HEK293 (cell line): ENCODE results near the gene AARSD1.

ENCODE experiments used
- ATF2 ChIP-seq: fragments of 450-650 bp; formaldehyde crosslinking; IDR thresholded peaks from 2 replicates; pipeline ENCODE4 v1.5.1; 2016; ENCODE audit warnings: missing biosample characterization, missing genetic modification characterization, low read depth
- BCL6B ChIP-seq: fragments of 450-650 bp; formaldehyde crosslinking; IDR thresholded peaks from 2 replicates; pipeline ENCODE4 v1.5.1; 2017; ENCODE audit warnings: missing biosample characterization, missing genetic modification characterization
- ELK4 ChIP-seq: IDR thresholded peaks from 2 replicates; pipeline ENCODE4 v1.6.1; 2011; ENCODE audit warnings: mild to moderate bottlenecking, low read depth, low read length, borderline replicate concordance
- GLIS1 ChIP-seq: fragments of 450-650 bp; formaldehyde crosslinking; IDR thresholded peaks from 2 replicates; pipeline ENCODE4 v1.5.1; 2016; ENCODE audit warnings: missing biosample characterization, missing genetic modification characterization
- HOXD13 ChIP-seq: sonication (generic); formaldehyde crosslinking; IDR thresholded peaks from 2 replicates; pipeline ENCODE4 v1.8.0; 2022; ENCODE audit warnings: missing genetic modification reagents, borderline replicate concordance
- KLF17 ChIP-seq: fragments of 450-650 bp; formaldehyde crosslinking; IDR thresholded peaks from 2 replicates; pipeline ENCODE4 v1.5.1; 2016; ENCODE audit warnings: missing biosample characterization, missing genetic modification characterization
- SCRT1 ChIP-seq: fragments of 450-650 bp; formaldehyde crosslinking; IDR thresholded peaks from 2 replicates; pipeline ENCODE4 v1.5.1; 2016; ENCODE audit warnings: missing biosample characterization, missing genetic modification characterization, borderline replicate concordance
- SCRT2 ChIP-seq: fragments of 450-650 bp; formaldehyde crosslinking; IDR thresholded peaks from 2 replicates; pipeline ENCODE4 v1.5.1; 2016; ENCODE audit warnings: missing biosample characterization, missing genetic modification characterization
- SETDB1 ChIP-seq: IDR thresholded peaks from one replicate; pipeline ENCODE4 v1.6.1; 2017; ENCODE audit warnings: mild to moderate bottlenecking, low read length, moderate library complexity, mixed read lengths; ENCODE audit not compliant: insufficient read length
- YY1 ChIP-seq: fragments of 450-650 bp; formaldehyde crosslinking; IDR thresholded peaks from 2 replicates; pipeline ENCODE4 v1.5.1; 2018; ENCODE audit warnings: missing biosample characterization, missing genetic modification characterization
- ZBTB49 ChIP-seq: fragments of 450-650 bp; formaldehyde crosslinking; IDR thresholded peaks from 2 replicates; pipeline ENCODE4 v1.5.1; 2016; ENCODE audit warnings: missing biosample characterization, missing genetic modification characterization, low read depth
- ZBTB8A ChIP-seq: fragments of 450-650 bp; formaldehyde crosslinking; IDR thresholded peaks from 2 replicates; pipeline ENCODE4 v1.5.1; 2016; ENCODE audit warnings: missing biosample characterization, missing genetic modification characterization
- ZFP37 ChIP-seq: fragments of 450-650 bp; formaldehyde crosslinking; IDR thresholded peaks from 2 replicates; pipeline ENCODE4 v1.5.1; 2016; ENCODE audit warnings: missing biosample characterization, missing genetic modification characterization
- ZNF132 ChIP-seq: fragments of 450-650 bp; formaldehyde crosslinking; IDR thresholded peaks from 2 replicates; pipeline ENCODE4 v1.5.1; 2017; ENCODE audit warnings: missing biosample characterization, missing genetic modification characterization, borderline replicate concordance
- ZNF223 ChIP-seq: fragments of 450-650 bp; formaldehyde crosslinking; IDR thresholded peaks from 2 replicates; pipeline ENCODE4 v1.5.1; 2016; ENCODE audit warnings: missing biosample characterization, missing genetic modification characterization
- ZNF26 ChIP-seq: fragments of 450-650 bp; formaldehyde crosslinking; IDR thresholded peaks from 2 replicates; pipeline ENCODE4 v1.5.1; 2016; ENCODE audit warnings: missing biosample characterization, missing genetic modification characterization
- ZNF341 ChIP-seq: fragments of 450-650 bp; formaldehyde crosslinking; IDR thresholded peaks from 2 replicates; pipeline ENCODE4; 2016; ENCODE audit warnings: low read depth, missing biosample characterization, missing genetic modification characterization
- ZNF354C ChIP-seq: fragments of 450-650 bp; formaldehyde crosslinking; IDR thresholded peaks from 2 replicates; pipeline ENCODE4 v1.5.1; 2016; ENCODE audit warnings: missing biosample characterization, missing genetic modification characterization, low read depth, borderline replicate concordance
- ZNF391 ChIP-seq: fragments of 450-650 bp; formaldehyde crosslinking; IDR thresholded peaks from 2 replicates; pipeline ENCODE4 v1.5.1; 2016; ENCODE audit warnings: low read depth, missing biosample characterization, missing genetic modification characterization, borderline replicate concordance
- ZNF544 ChIP-seq: fragments of 450-650 bp; formaldehyde crosslinking; IDR thresholded peaks from 2 replicates; pipeline ENCODE4 v1.5.0; 2017; ENCODE audit warnings: missing biosample characterization, missing genetic modification characterization
- ZNF561 ChIP-seq: fragments of 450-650 bp; IDR thresholded peaks from 2 replicates; pipeline ENCODE4 v1.5.1; 2018; ENCODE audit warnings: missing biosample characterization, missing genetic modification characterization, borderline replicate concordance
- ZNF747 ChIP-seq: fragments of 450-650 bp; formaldehyde crosslinking; IDR thresholded peaks from 2 replicates; pipeline ENCODE4 v1.5.1; 2016; ENCODE audit warnings: missing biosample characterization, missing genetic modification characterization

Gene AARSD1

GRCh38 chr17:42964161-42964932 is at the start of gene AARSD1 (continued):
- TF ChIP-seq ZBTB49 (tag by site-specific recombination) (no peak), ZNF354C (tag by site-specific recombination) (no peak), HOXD13 (CRISPR knock-in tag) (no peak), SCRT1 (no peak), ZNF747 (tag by site-specific recombination) (no peak), ZNF341 (tag by site-specific recombination) (peak; percentile 96), ZNF132 (tag by site-specific recombination) (no peak), ZNF544 (tag by site-specific recombination) (no peak), ATF2 (peak; percentile 72), ZNF561 (tag by site-specific recombination) (0 out of 2 replicates have a peak, but pooled peaks have one; percentile 7), ELK4 (no peak), ZBTB8A (tag by site-specific recombination) (peak; percentile 38; the same call in 1 of the 2 replicates), ZFP37 (tag by site-specific recombination) (peak; percentile 78), SCRT2 (tag by site-specific recombination) (0 out of 2 replicates have a peak, but pooled peaks have one; percentile 41), ZNF26 (no peak), SETDB1 (no peak), BCL6B (tag by site-specific recombination) (no peak), YY1 (tag by site-specific recombination) (peak; percentile 75; the same call in 1 of the 2 replicates), GLIS1 (tag by site-specific recombination) (peak; percentile 13; the same call in 1 of the 2 replicates), ZNF223 (no peak), ZNF391 (tag by site-specific recombination) (peak; percentile 86; the same call in 1 of the 2 replicates), KLF17 (peak; percentile 62; the same call in 1 of the 2 replicates)
